ENCODE results near the gene WNT8B. TPM values are rescaled to one million over a fixed set of nuclear protein-coding genes. Genes with fewer than 3 reads are reported as not detected.

Gene WNT8B
- total and polyA plus RNA-seq, 2 donors (not counting 1 experiment from before 2014, with no cell fraction given), result not detected

DNA sequence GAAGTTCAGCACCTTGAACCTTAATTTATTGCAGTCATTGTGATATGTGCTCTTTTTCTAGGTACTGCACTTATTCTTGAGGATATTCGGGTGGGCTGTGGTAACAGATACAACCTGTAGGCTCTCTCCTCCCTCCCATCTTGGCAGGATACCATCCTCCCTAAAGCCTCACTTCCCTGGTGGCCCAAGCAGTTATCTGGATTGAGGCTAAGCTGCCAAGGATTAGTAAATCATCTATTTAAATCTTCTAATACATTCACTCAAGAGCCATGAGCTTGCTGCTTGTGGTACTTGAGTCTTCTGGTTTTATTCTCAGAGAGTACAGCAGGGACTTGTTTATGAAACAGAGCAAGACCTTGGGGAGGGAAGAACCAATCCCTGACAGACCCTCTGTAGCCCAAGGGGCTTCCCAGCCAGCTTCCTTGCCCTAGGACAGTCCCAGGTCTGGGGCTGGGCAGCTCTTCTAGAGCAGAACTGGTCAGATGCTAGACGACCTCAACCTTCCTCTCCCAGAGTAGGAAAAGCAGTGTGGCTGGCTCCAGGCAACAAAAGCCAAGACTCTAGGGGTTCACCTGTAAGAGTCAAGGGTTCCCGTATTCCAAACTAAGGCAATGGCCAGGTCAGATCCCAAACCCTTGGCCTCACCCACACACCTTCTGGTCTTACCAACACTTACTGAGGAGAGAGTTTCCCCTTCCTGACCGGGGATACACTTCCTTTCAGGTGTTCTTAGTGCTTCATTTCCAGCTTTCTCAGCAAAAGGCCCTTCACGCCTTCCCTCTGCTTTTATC is 21.3 kb downstream of the WNT8B start:
- H3K36me3 ChIP-seq (ENCODE audit: control insufficient read depth, insufficient read depth, low read length), result no peaks in the 10 kb centered on the region
- no peak for TF ChIP-seq EZH2 (IDR thresholded peaks at IDR 0.05; ENCODE audit: low read length, missing control alignments)
- H2AFZ ChIP-seq (ENCODE audit: low read length), result no peak overlapping the region
- H3K27me3 ChIP-seq (ENCODE audit: control insufficient read depth, insufficient read depth, low read length), result peaks cover 27% of the 10 kb centered on the region
- H3K4me2 ChIP-seq (ENCODE audit: extremely low read depth, insufficient read depth, low read length), result no peak overlapping the region
- no peaks in the 10 kb centered on the region for H3K79me2 ChIP-seq (ENCODE audit: control insufficient read depth, insufficient read depth, low read length)
- DNase-seq (ENCODE audit: low read depth in 2 of 2), result no peak
- no peaks in the 10 kb centered on the region for H3K9me3 ChIP-seq (ENCODE audit: control insufficient read depth, insufficient read depth, low read depth, low read length)
- no peak overlapping the region for H3K27ac ChIP-seq (ENCODE audit: insufficient read depth, low read length)
- H4K20me1 ChIP-seq (ENCODE audit: control insufficient read depth, extremely low read depth, insufficient read depth, low read length), result no peaks in the 10 kb centered on the region
- H3K4me3 ChIP-seq (replicated peaks in 1 of 4; ENCODE audit: control extremely low read depth in 1 of 4, insufficient read depth in 1 of 4, low read depth in 3 of 4, low read length in 4 of 4), result no peak overlapping the region
- no peaks in the 10 kb centered on the region for H3K4me1 ChIP-seq (ENCODE audit: control insufficient read depth, extremely low read depth, insufficient read depth, low read length)
- H3K9ac ChIP-seq (ENCODE audit: insufficient read depth, low read length), result no peak overlapping the region

DNA sequence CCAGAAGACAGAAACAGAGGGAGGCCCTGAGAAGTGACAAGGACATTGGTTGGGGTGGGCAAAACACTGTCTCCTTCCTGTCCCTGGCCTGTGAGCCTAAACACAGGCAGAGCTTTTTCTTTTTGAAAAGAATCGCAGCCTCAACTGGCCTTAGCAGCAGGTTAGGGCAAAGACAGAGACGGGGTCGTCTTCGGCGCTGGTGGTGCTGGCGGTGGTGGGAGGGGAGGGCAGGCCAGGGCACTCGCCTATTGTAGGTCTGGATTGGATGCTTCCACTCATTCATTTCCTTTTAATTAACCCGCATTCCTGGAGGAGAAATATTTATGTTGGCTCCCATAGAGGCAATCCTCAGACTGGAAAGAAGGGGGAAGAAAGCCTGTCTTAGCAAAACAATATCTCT is 22.6 kb downstream of the WNT8B start:
- Histone ChIP-seq H3K4me2 (ENCODE audit: extremely low read depth, insufficient read depth, low read length) (no peak overlapping the region), H3K4me3 (replicated peaks in 1 of 4; ENCODE audit: control extremely low read depth in 1 of 4, insufficient read depth in 1 of 4, low read depth in 3 of 4, low read length in 4 of 4) (no peak overlapping the region), H3K4me1 (ENCODE audit: control insufficient read depth, extremely low read depth, insufficient read depth, low read length) (no peaks in the 10 kb centered on the region), H4K20me1 (ENCODE audit: control insufficient read depth, extremely low read depth, insufficient read depth, low read length) (no peaks in the 10 kb centered on the region), H3K27me3 (ENCODE audit: control insufficient read depth, insufficient read depth, low read length) (peaks cover 18% of the 10 kb centered on the region), H3K9me3 (ENCODE audit: control insufficient read depth, insufficient read depth, low read depth, low read length) (no peaks in the 10 kb centered on the region), H3K79me2 (ENCODE audit: control insufficient read depth, insufficient read depth, low read length) (no peaks in the 10 kb centered on the region), H3K36me3 (ENCODE audit: control insufficient read depth, insufficient read depth, low read length) (no peaks in the 10 kb centered on the region), H3K27ac (ENCODE audit: insufficient read depth, low read length) (no peak overlapping the region), H2AFZ (ENCODE audit: low read length) (no peak overlapping the region), H3K9ac (ENCODE audit: insufficient read depth, low read length) (no peak overlapping the region)
- DNase-seq (ENCODE audit: low read depth in 2 of 2), result no peak
- TF ChIP-seq, protein P1, sequence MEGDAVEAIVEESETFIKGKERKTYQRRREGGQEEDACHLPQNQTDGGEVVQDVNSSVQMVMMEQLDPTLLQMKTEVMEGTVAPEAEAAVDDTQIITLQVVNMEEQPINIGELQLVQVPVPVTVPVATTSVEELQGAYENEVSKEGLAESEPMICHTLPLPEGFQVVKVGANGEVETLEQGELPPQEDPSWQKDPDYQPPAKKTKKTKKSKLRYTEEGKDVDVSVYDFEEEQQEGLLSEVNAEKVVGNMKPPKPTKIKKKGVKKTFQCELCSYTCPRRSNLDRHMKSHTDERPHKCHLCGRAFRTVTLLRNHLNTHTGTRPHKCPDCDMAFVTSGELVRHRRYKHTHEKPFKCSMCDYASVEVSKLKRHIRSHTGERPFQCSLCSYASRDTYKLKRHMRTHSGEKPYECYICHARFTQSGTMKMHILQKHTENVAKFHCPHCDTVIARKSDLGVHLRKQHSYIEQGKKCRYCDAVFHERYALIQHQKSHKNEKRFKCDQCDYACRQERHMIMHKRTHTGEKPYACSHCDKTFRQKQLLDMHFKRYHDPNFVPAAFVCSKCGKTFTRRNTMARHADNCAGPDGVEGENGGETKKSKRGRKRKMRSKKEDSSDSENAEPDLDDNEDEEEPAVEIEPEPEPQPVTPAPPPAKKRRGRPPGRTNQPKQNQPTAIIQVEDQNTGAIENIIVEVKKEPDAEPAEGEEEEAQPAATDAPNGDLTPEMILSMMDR (conservative IDR thresholded peaks at IDR 0.05 in 1 of 2, IDR thresholded peaks at IDR 0.05 in 1 of 2; ENCODE audit: low read depth in 1 of 2, low read length in 2 of 2), result no peak
- TF ChIP-seq EZH2 (IDR thresholded peaks at IDR 0.05; ENCODE audit: low read length, missing control alignments), result no peak

- no peaks in the 10 kb centered on the region for H3K9me3 ChIP-seq (ENCODE audit: control insufficient read depth, insufficient read depth, low read depth, low read length)
- H4K20me1 ChIP-seq (ENCODE audit: control insufficient read depth, extremely low read depth, insufficient read depth, low read length), result no peaks in the 10 kb centered on the region
- H3K79me2 ChIP-seq (ENCODE audit: control insufficient read depth, insufficient read depth, low read length), result no peaks in the 10 kb centered on the region
- no peak overlapping the region for H2AFZ ChIP-seq (ENCODE audit: low read length)
- no peaks in the 10 kb centered on the region for H3K36me3 ChIP-seq (ENCODE audit: control insufficient read depth, insufficient read depth, low read length)
- H3K4me3 ChIP-seq (replicated peaks in 1 of 4; ENCODE audit: control extremely low read depth in 1 of 4, insufficient read depth in 1 of 4, low read depth in 3 of 4, low read length in 4 of 4), result no peak overlapping the region
- H3K27ac ChIP-seq (ENCODE audit: insufficient read depth, low read length), result no peak overlapping the region
- no peak for TF ChIP-seq EZH2 (IDR thresholded peaks at IDR 0.05; ENCODE audit: low read length, missing control alignments)
- TF ChIP-seq, protein P1 (conservative IDR thresholded peaks at IDR 0.05 in 1 of 2, IDR thresholded peaks at IDR 0.05 in 1 of 2; ENCODE audit: low read depth in 1 of 2, low read length in 2 of 2), result no peak
- H3K4me1 ChIP-seq (ENCODE audit: control insufficient read depth, extremely low read depth, insufficient read depth, low read length), result no peaks in the 10 kb centered on the region
- H3K9ac ChIP-seq (ENCODE audit: insufficient read depth, low read length), result no peak overlapping the region
- no peak overlapping the region for H3K4me2 ChIP-seq (ENCODE audit: extremely low read depth, insufficient read depth, low read length)
- no peak for DNase-seq (ENCODE audit: low read depth in 2 of 2)
- H3K27me3 ChIP-seq (ENCODE audit: control insufficient read depth, insufficient read depth, low read length), result peaks cover 15% of the 10 kb centered on the region
Observed at GRCh38 chr10:100485801-100486495, 23.1 kb downstream of the WNT8B start.
